Brain microvascular endothelial cell (primary cell): ENCODE data around the gene PCDH1.

Experiments used
- DNase-seq: peaks from one replicate; pipeline ENCODE4 v3.0.0-alpha.2; 2020
- H3K27ac ChIP-seq: fragments of 250-450 bp; sonication (Bioruptor Pico); 2 replicates; pipeline ENCODE4 v1.5.1; 2020; ENCODE audit warnings: mild to moderate bottlenecking, moderate library complexity
- H3K27me3 ChIP-seq: fragments of 250-450 bp; sonication (Bioruptor Pico); replicated peaks from 2 replicates; pipeline ENCODE4 v1.5.1; 2020; ENCODE audit warnings: mild to moderate bottlenecking
- H3K36me3 ChIP-seq: fragments of 250-450 bp; sonication (Bioruptor Pico); replicated peaks from 2 replicates; pipeline ENCODE4 v1.5.1; 2020; ENCODE audit warnings: mild to moderate bottlenecking
- H3K4me3 ChIP-seq: 2 replicates; pipeline ENCODE4 v1.5.1; 2011; ENCODE audit warnings: low read depth, mild to moderate bottlenecking, control low read depth, low read length, moderate library complexity
- in situ Hi-C: cut with HindIII; loops from 2 replicates; pipeline ENCODE4 v1.10.0; 2017; ENCODE audit warnings: low sequenced_read_pairs, low pct_ligation_motif_present
- TF ChIP-seq, protein P1 (sequence below): IDR thresholded peaks from 2 replicates; pipeline ENCODE4 v1.5.1; 2011; ENCODE audit warnings: low read depth, mild to moderate bottlenecking, moderate library complexity, low read length, control low read depth, inconsistent platforms; ENCODE audit errors: missing control alignments

The PCDH1 gene

GRCh38 chr5:141807329-141807728, 70.9 kb downstream of the PCDH1 start:
- Histone ChIP-seq H3K36me3 (no peaks in the 10 kb centered on the region), H3K27ac (no peak overlapping the region), H3K27me3 (peaks cover 43% of the 10 kb centered on the region), H3K4me3 (no peak overlapping the region)
- TF ChIP-seq, protein P1, sequence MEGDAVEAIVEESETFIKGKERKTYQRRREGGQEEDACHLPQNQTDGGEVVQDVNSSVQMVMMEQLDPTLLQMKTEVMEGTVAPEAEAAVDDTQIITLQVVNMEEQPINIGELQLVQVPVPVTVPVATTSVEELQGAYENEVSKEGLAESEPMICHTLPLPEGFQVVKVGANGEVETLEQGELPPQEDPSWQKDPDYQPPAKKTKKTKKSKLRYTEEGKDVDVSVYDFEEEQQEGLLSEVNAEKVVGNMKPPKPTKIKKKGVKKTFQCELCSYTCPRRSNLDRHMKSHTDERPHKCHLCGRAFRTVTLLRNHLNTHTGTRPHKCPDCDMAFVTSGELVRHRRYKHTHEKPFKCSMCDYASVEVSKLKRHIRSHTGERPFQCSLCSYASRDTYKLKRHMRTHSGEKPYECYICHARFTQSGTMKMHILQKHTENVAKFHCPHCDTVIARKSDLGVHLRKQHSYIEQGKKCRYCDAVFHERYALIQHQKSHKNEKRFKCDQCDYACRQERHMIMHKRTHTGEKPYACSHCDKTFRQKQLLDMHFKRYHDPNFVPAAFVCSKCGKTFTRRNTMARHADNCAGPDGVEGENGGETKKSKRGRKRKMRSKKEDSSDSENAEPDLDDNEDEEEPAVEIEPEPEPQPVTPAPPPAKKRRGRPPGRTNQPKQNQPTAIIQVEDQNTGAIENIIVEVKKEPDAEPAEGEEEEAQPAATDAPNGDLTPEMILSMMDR, result no peak
- in situ Hi-C loops, result no loop called here
- DNase-seq, result no peak

DNA sequence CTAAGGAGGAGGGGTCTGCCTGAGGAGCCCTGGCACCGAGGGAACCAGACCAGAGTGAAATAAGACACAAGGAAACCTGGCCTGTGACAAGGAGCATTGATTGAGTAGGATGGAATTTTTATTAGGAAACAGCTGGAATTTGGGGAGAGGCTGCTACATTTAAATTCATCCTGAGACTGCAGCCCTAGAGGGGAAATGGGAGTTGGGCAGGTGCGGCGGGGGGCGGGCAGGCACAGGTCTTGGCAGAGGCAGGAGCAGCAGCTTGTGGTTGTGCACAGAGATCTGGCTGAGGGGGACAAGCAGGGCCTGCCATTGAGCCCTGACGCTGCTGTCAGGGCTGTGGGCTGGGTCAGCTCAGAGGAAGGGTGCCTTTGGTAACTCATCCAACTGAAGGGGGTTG, 71.6 kb downstream of the PCDH1 start:
- DNase-seq, result no peak
- H3K27ac ChIP-seq, result no peak overlapping the region
- H3K27me3 ChIP-seq, result peaks cover 42% of the 10 kb centered on the region
- TF ChIP-seq, protein P1, result no peak
- in situ Hi-C loops, result no loop called here
- H3K36me3 ChIP-seq, result no peaks in the 10 kb centered on the region
- H3K4me3 ChIP-seq, result no peak overlapping the region

GRCh38 chr5:141805874-141806595, 72.2 kb downstream of the PCDH1 start:
- in situ Hi-C loops, result no loop called here
- Histone ChIP-seq H3K27ac (no peak overlapping the region), H3K27me3 (peaks cover 36% of the 10 kb centered on the region)

DNA sequence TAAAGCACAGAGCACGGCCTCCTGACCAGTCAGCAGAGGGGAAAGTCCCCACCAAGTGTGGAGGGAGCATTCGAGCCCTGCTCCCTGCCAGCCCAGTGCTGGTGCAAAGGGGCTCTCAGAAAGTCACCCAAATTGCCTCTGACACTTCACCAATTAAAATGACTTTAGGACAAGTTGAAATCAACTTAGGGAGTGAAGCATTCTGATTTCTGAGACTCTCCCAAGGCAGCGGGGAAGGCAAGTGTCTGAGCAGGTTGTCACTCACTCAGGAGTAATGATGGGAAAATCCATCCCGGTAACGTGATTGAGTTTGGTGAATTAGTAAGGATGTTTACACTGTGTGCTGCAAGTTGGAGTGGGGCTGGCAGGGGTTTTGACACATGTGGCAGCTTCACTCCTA, 73.7 kb downstream of the PCDH1 start:
- no peaks in the 10 kb centered on the region for H3K36me3 ChIP-seq
- no peak for DNase-seq
- peaks cover 27% of the 10 kb centered on the region for H3K27me3 ChIP-seq
- H3K4me3 ChIP-seq, result no peak overlapping the region
- in situ Hi-C loops, result no loop called here
- no peak overlapping the region for H3K27ac ChIP-seq
- TF ChIP-seq, protein P1, result no peak

More at GRCh38 chr5:141805874-141806595, 72.2 kb downstream of the PCDH1 start:
- H3K4me3 ChIP-seq, result no peak overlapping the region
- no peak for DNase-seq
- no peaks in the 10 kb centered on the region for H3K36me3 ChIP-seq
- TF ChIP-seq, protein P1, result peak; percentile 5
